Esophagus muscularis mucosa (tissue), 4 donors: ENCODE measurements around the gene BCL3. TPM values are rescaled to one million over a fixed set of nuclear protein-coding genes. Genes with fewer than 3 reads are reported as not detected.
A peak's percentile ranks its signal among the peaks of the same experiment; 100 is the strongest.

ENCODE experiments used
- DNase-seq: peaks from one replicate; pipeline ENCODE4 v3.0.0-alpha.2; 2017; ENCODE audit errors: extremely low spot score
- H3K27ac ChIP-seq, 4 donors: fragments of 200-600 bp; sonication (generic); replicated peaks in 1 of 4; 1 replicate in 3 of 4; 2 replicates in 1 of 4; pipeline ENCODE4 v1.5.1; 2016 to 2019; ENCODE audit warnings: mild to moderate bottlenecking in 1 of 4
- H3K27me3 ChIP-seq, 4 donors: fragments of 200-600 bp; sonication (generic); one replicate each; pipeline versions ENCODE4 v1.5.1 to v1.6.0; 2016 to 2019
- H3K36me3 ChIP-seq, 4 donors: fragments of 200-600 bp; sonication (generic); one replicate each; pipeline ENCODE4 v1.5.1; 2016 to 2019
- H3K4me1 ChIP-seq, 4 donors: fragments of 200-600 bp; sonication (generic); one replicate each; pipeline ENCODE4 v1.5.1; 2016 to 2019
- H3K4me3 ChIP-seq, 4 donors: fragments of 200-600 bp; sonication (generic); 1 replicate in 2 of 4; 2 replicates in 2 of 4; pipeline ENCODE4 v1.5.1; 2016 to 2019; ENCODE audit warnings: mild to moderate bottlenecking in 4 of 4, moderate library complexity in 1 of 4
- H3K9me3 ChIP-seq, 4 donors: fragments of 200-600 bp; sonication (generic); 1 replicate in 3 of 4; 2 replicates in 1 of 4; pipeline ENCODE4 v1.5.1; 2016 to 2019
- EP300 ChIP-seq: sonication (generic); formaldehyde crosslinking; IDR thresholded peaks from one replicate; pipeline ENCODE4 v1.6.1; 2017; ENCODE audit warnings: antibody characterized with exemption
- POLR2A ChIP-seq: fragments of 450-650 bp; IDR thresholded peaks from one replicate; pipeline ENCODE4 v1.6.1; 2017; ENCODE audit warnings: antibody characterized with exemption, moderate library complexity, mild to moderate bottlenecking, low read depth
- POLR2AphosphoS5 ChIP-seq, 2 donors: sonication (generic); formaldehyde crosslinking; IDR thresholded peaks; one replicate each; pipeline ENCODE4 v1.6.1; 2017; ENCODE audit warnings: antibody characterized with exemption in 2 of 2
- WGBS: methylation state at CpG from one replicate; pipeline ENCODE4 v1.1.5; 2018; 5-methylcytosine and 5-hydroxymethylcytosine counted together
- intact Hi-C: fragments of 100-400 bp; cut with DNase I; formaldehyde crosslinking; loops from one replicate; pipeline ENCODE4 v1.15.1; 2023
- total RNA-seq, 4 donors: library from RNA; depleted of rRNA; stranded (reverse); fragments of >200 nt; gene quantifications; one replicate each; pipeline versions ENCODE4 v1.1.0 to v1.2.1, GENCODE V29; 2016
- TF ChIP-seq, protein P1 (sequence below), 3 experiments: fragments of 200-600 bp in 2 of 3; fragments of 450-650 bp in 1 of 3; sonication (generic) in 2 of 3; IDR thresholded peaks; one replicate each; pipeline ENCODE4 v1.5.1; 2017 to 2019; ENCODE audit warnings: antibody characterized with exemption in 3 of 3, mild to moderate bottlenecking in 2 of 3, moderate library complexity in 1 of 3

Gene BCL3
- total RNA-seq, 4 donors from 2014 or later: 10.0 to 147 (median 20.2) TPM

GRCh38 chr19:44757057-44757734, 8.7 kb downstream of the BCL3 start:
- 41% methylated on average over 18 of the region's 53 CpGs for WGBS
- peak overlapping the region; percentile 89 to 95 (median 90) for H3K27ac ChIP-seq
- TF ChIP-seq POLR2AphosphoS5 (IDR thresholded peaks at IDR 0.05): peak; percentile 51 to 81
- TF ChIP-seq EP300: no peak
- TF ChIP-seq POLR2A: no peak
- DNase-seq: no peak
- peak overlapping the region; percentile 57 to 60 (median 58) for H3K4me3 ChIP-seq
- peaks cover 60 to 77% (median 70%) of the 10 kb centered on the region in 4 donors for H3K4me1 ChIP-seq
- H3K36me3 ChIP-seq: peaks cover 7 to 68% (median 49%) of the 10 kb centered on the region in 4 donors
- no peaks in the 10 kb centered on the region for H3K9me3 ChIP-seq
- no peaks in the 10 kb centered on the region for H3K27me3 ChIP-seq
- intact Hi-C loops: no loop called here

GRCh38 chr19:44757735-44758505, 9.4 kb downstream of the BCL3 start:
- peak overlapping the region; percentile 89 to 95 (median 90) for H3K27ac ChIP-seq
- peak; percentile 61 to 84 for TF ChIP-seq POLR2AphosphoS5 (IDR thresholded peaks at IDR 0.05)
- TF ChIP-seq, protein P1, sequence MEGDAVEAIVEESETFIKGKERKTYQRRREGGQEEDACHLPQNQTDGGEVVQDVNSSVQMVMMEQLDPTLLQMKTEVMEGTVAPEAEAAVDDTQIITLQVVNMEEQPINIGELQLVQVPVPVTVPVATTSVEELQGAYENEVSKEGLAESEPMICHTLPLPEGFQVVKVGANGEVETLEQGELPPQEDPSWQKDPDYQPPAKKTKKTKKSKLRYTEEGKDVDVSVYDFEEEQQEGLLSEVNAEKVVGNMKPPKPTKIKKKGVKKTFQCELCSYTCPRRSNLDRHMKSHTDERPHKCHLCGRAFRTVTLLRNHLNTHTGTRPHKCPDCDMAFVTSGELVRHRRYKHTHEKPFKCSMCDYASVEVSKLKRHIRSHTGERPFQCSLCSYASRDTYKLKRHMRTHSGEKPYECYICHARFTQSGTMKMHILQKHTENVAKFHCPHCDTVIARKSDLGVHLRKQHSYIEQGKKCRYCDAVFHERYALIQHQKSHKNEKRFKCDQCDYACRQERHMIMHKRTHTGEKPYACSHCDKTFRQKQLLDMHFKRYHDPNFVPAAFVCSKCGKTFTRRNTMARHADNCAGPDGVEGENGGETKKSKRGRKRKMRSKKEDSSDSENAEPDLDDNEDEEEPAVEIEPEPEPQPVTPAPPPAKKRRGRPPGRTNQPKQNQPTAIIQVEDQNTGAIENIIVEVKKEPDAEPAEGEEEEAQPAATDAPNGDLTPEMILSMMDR (IDR thresholded peaks at IDR 0.05): peak; percentile 46 to 64 (median 53)
- TF ChIP-seq EP300: no peak
- 24% methylated on average over 49 of the region's 68 CpGs for WGBS
- H3K27me3 ChIP-seq: no peaks in the 10 kb centered on the region
- H3K4me3 ChIP-seq: peak overlapping the region; percentile 57 to 60 (median 58)
- H3K4me1 ChIP-seq: peaks cover 53 to 70% (median 63%) of the 10 kb centered on the region in 4 donors
- H3K36me3 ChIP-seq: peaks cover 7 to 61% (median 42%) of the 10 kb centered on the region in 4 donors
- intact Hi-C loops: no loop called here
- H3K9me3 ChIP-seq: no peaks in the 10 kb centered on the region
- no peak for DNase-seq

- Histone ChIP-seq H3K36me3 (peaks cover 7 to 60% (median 40%) of the 10 kb centered on the region in 4 donors), H3K27ac (peak overlapping the region; percentile 89 to 95 (median 90)), H3K4me1 (peaks cover 50 to 63% (median 56%) of the 10 kb centered on the region in 4 donors), H3K4me3 (peak overlapping the region; percentile 57 to 60 (median 58)), H3K27me3 (no peaks in the 10 kb centered on the region), H3K9me3 (no peaks in the 10 kb centered on the region)
- no peak for DNase-seq
- intact Hi-C loops: no loop called here
- 66% methylated on average over 8 of the region's 9 CpGs for WGBS
- TF ChIP-seq EP300 (no peak), POLR2A (no peak), POLR2AphosphoS5 (IDR thresholded peaks at IDR 0.05) (no peak)
- TF ChIP-seq, protein P1 (IDR thresholded peaks at IDR 0.05): no peak
Measured at GRCh38 chr19:44758596-44758995, 10.1 kb downstream of the BCL3 start.

DNA sequence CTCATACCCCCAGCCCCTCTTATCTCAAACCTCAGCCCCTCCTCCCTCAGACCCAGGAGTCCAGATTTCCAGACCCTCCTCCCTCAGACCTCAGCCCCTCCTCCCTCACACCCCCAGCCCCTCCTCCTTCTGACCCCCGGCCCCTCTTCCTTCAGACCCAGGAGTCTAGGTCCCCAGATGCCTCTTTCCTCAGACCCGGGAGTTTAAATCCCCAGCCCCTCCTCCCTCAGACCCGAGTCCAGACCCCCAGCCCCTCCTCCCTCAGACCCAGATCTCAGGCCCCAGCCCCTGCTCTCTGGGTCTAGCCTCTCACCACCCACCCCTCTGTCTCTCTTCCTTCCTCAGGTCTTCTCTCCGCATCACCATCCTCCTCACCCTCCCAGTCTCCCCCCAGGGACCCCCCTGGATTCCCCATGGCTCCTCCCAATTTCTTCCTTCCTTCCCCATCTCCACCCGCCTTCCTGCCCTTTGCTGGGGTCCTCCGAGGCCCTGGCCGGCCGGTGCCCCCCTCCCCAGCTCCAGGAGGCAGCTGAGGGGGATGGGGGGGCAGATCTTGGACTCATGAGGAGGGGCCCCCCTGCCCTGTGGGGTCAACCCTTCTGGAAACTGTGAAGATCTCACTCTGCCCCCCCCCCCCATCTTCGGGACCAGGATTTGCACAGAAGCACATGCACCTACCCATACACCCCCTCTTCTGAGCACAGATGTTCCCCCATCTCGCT, 10.7 kb downstream of the BCL3 start:
- no peak for DNase-seq
- peaks cover 47 to 56% (median 49%) of the 10 kb centered on the region in 4 donors for H3K4me1 ChIP-seq

More for the DNA sequence above, 10.7 kb downstream of the BCL3 start:
- no peak for TF ChIP-seq POLR2A
- TF ChIP-seq, protein P1 (IDR thresholded peaks at IDR 0.05): no peak
- no peak for TF ChIP-seq EP300
- TF ChIP-seq POLR2AphosphoS5 (IDR thresholded peaks at IDR 0.05): no peak
- Histone ChIP-seq H3K4me3 (no peak overlapping the region), H3K27me3 (no peaks in the 10 kb centered on the region), H3K27ac (peak overlapping the region in 3 of 4 donors; percentile 89 to 95 (median 91)), H3K36me3 (peaks cover 7 to 60% (median 40%) of the 10 kb centered on the region in 4 donors), H3K9me3 (no peaks in the 10 kb centered on the region)
- WGBS: 72% methylated on average over 10 of the region's 10 CpGs
- intact Hi-C loops: no loop called here
